DOHH2 (cell line): ENCODE data around the gene RAPGEF1.
A peak's percentile ranks its signal among the peaks of the same experiment; 100 is the strongest.

Experiments
- H3F3A ChIP-seq: fragments of 200-600 bp; sonication (generic), shearing (Covaris generic); 2 replicates; pipeline ENCODE4 v1.6.0; 2016; ENCODE audit warnings: antibody characterized with exemption, mild to moderate bottlenecking; ENCODE audit not compliant: control insufficient read depth, insufficient read depth
- H3K27ac ChIP-seq: fragments of 200-600 bp; sonication (generic); 2 replicates; pipeline ENCODE4 v1.5.1; 2014; ENCODE audit warnings: low read depth, mild to moderate bottlenecking, low read length, moderate library complexity
- H3K27me3 ChIP-seq: fragments of 200-600 bp; sonication (generic); 2 replicates; pipeline ENCODE4 v1.6.1; 2014; ENCODE audit warnings: mild to moderate bottlenecking, low read length, mixed read lengths; ENCODE audit not compliant: control insufficient read depth
- H3K36me3 ChIP-seq: fragments of 200-600 bp; sonication (generic); 2 replicates; pipeline ENCODE4 v1.6.1; 2014; ENCODE audit warnings: mild to moderate bottlenecking, low read length, moderate library complexity, mixed read lengths; ENCODE audit not compliant: control insufficient read depth
- H3K4me1 ChIP-seq: fragments of 200-600 bp; sonication (generic); 2 replicates; pipeline ENCODE4 v1.6.1; 2014; ENCODE audit warnings: mild to moderate bottlenecking, low read length, mixed read lengths; ENCODE audit not compliant: control insufficient read depth
- H3K4me2 ChIP-seq: fragments of 200-600 bp; sonication (generic); 2 replicates; pipeline ENCODE4 v1.6.0; 2014; ENCODE audit warnings: mild to moderate bottlenecking, low read length, moderate library complexity
- H3K4me3 ChIP-seq: fragments of 200-600 bp; sonication (generic); 2 replicates; pipeline ENCODE4 v1.5.1; 2014; ENCODE audit warnings: mild to moderate bottlenecking, low read length, mixed read lengths
- H3K79me2 ChIP-seq: fragments of 200-600 bp; sonication (generic); 2 replicates; pipeline ENCODE4 v1.6.1; 2014; ENCODE audit warnings: mild to moderate bottlenecking, low read length, mixed read lengths; ENCODE audit not compliant: control insufficient read depth
- H3K9me2 ChIP-seq: fragments of 200-600 bp; sonication (generic); replicated peaks from 2 replicates; pipeline ENCODE4 v1.6.1; 2014; ENCODE audit warnings: mild to moderate bottlenecking, low read length, mixed read lengths; ENCODE audit not compliant: control insufficient read depth
- H3K9me3 ChIP-seq: fragments of 200-600 bp; sonication (generic); 2 replicates; pipeline ENCODE4 v1.6.1; 2014; ENCODE audit warnings: antibody characterized with exemption, low read length, mixed read lengths; ENCODE audit not compliant: control insufficient read depth, insufficient read depth
- H4K20me1 ChIP-seq: fragments of 200-600 bp; sonication (generic); 2 replicates; pipeline ENCODE4 v1.6.0; 2014; ENCODE audit warnings: low read depth, mild to moderate bottlenecking, antibody characterized with exemption, low read length, moderate library complexity; ENCODE audit not compliant: control insufficient read depth, insufficient read depth
- EZH2phosphoT487 ChIP-seq: fragments of 200-600 bp; sonication (generic); IDR thresholded peaks from 2 replicates; pipeline ENCODE4 v1.6.1; 2017; ENCODE audit warnings: borderline replicate concordance, mild to moderate bottlenecking, antibody characterized with exemption, low read length, moderate library complexity, mixed read lengths
- TF ChIP-seq, protein P1 (sequence below): fragments of 200-600 bp; sonication (generic); IDR thresholded peaks from one replicate; pipeline ENCODE4 v1.5.1; 2014; ENCODE audit warnings: antibody characterized with exemption, mild to moderate bottlenecking, low read depth, low read length; ENCODE audit not compliant: poor library complexity, severe bottlenecking

RAPGEF1 gene

GRCh38 chr9:131692612-131693562 is 47.0 kb downstream of the RAPGEF1 start:
- Histone ChIP-seq H3K4me2 (peak overlapping the region; percentile 28), H3K4me1 (peaks cover 80% of the 10 kb centered on the region), H3K27ac (no peak overlapping the region), H3K9me3 (no peaks in the 10 kb centered on the region), H3K79me2 (peaks cover 96% of the 10 kb centered on the region), H3K4me3 (0 out of 2 replicates have a peak overlapping the region, but pooled peaks have one; percentile 1), H3K9me2 (no peaks in the 10 kb centered on the region), H3K27me3 (no peaks in the 10 kb centered on the region), H3F3A (no peaks in the 10 kb centered on the region), H4K20me1 (peaks cover 14% of the 10 kb centered on the region), H3K36me3 (peaks cover 6% of the 10 kb centered on the region; the same call in 1 of the 2 replicates)
- TF ChIP-seq EZH2phosphoT487, result no peak

DNA sequence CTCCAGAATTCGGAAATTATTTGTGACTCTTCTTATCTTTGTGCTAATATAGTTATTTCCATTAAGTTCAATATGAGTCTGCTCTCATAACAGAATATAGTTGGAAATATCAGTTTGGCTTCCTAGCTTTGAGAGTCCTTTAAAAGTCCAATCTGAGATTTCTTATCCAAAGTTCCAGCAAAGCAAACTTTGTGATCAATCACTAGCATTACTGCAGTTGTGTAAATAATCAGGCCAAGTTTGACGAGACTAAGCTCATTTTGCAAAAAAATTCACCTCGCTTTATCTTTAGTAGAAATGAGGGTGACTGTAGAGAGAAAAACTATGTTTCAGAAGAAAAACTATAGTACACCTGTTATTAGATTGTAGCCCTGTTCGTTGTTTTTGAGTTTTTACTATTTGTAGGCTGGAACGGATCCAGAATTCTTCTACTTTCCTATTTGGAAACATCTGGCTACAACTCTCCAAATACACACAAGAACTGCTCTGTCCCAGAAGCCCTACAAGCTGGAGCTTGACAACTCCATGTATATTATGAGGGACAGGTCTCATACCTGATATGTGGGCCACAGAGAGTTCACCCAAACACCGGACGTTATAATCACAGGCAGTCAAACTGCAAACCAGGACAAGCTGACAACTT is 47.8 kb downstream of the RAPGEF1 start:
- H3K27me3 ChIP-seq, result no peaks in the 10 kb centered on the region
- peaks cover 14% of the 10 kb centered on the region for H4K20me1 ChIP-seq
- H3K79me2 ChIP-seq, result peaks cover 96% of the 10 kb centered on the region
- H3K9me2 ChIP-seq, result no peaks in the 10 kb centered on the region
- H3K4me3 ChIP-seq, result 0 out of 2 replicates have a peak overlapping the region, but pooled peaks have one; percentile 1
- H3K4me1 ChIP-seq, result peaks cover 80% of the 10 kb centered on the region
- H3K27ac ChIP-seq, result no peak overlapping the region
- no peak for TF ChIP-seq EZH2phosphoT487
- TF ChIP-seq, protein P1, sequence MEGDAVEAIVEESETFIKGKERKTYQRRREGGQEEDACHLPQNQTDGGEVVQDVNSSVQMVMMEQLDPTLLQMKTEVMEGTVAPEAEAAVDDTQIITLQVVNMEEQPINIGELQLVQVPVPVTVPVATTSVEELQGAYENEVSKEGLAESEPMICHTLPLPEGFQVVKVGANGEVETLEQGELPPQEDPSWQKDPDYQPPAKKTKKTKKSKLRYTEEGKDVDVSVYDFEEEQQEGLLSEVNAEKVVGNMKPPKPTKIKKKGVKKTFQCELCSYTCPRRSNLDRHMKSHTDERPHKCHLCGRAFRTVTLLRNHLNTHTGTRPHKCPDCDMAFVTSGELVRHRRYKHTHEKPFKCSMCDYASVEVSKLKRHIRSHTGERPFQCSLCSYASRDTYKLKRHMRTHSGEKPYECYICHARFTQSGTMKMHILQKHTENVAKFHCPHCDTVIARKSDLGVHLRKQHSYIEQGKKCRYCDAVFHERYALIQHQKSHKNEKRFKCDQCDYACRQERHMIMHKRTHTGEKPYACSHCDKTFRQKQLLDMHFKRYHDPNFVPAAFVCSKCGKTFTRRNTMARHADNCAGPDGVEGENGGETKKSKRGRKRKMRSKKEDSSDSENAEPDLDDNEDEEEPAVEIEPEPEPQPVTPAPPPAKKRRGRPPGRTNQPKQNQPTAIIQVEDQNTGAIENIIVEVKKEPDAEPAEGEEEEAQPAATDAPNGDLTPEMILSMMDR, result no peak
- H3K4me2 ChIP-seq, result peak overlapping the region; percentile 28; the same call in 1 of the 2 replicates
- H3F3A ChIP-seq, result no peaks in the 10 kb centered on the region
- no peaks in the 10 kb centered on the region for H3K9me3 ChIP-seq
- peaks cover 6% of the 10 kb centered on the region; the same call in 1 of the 2 replicates for H3K36me3 ChIP-seq

DNA sequence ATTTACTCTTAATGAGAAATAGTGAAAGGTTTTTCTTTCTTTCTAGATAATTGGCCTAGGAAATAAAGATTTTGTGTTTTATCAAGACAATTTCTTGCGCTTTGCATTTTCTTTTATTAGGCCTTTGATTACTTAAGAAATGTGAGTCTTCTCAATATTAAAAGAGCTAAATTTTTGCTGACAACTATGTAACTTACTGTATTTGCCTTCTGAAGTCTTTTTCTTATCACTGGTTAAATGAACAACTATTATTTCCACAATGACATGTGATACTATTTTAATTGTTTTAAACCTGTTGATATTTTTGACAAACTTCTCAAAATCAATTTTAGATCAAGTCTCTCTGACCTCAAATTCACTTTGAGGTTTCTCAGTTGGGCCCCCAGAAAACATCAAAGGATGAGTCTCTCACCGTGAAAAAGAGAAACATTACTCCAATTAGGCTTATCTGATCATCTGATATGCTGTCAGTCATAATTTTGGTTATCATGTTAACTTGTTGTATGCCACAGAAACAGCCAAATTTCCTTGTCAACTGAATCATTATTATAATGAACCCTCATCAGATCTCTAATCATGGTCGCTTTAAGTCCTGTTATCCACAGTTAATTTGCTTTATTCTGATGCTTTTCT is 48.8 kb downstream of the RAPGEF1 start:
- Histone ChIP-seq H4K20me1 (peaks cover 14% of the 10 kb centered on the region), H3K4me1 (peaks cover 80% of the 10 kb centered on the region), H3K4me3 (no peak overlapping the region), H3K27me3 (no peaks in the 10 kb centered on the region), H3F3A (no peaks in the 10 kb centered on the region), H3K27ac (no peak overlapping the region), H3K9me3 (no peaks in the 10 kb centered on the region), H3K9me2 (no peaks in the 10 kb centered on the region), H3K79me2 (peaks cover 96% of the 10 kb centered on the region), H3K4me2 (peak overlapping the region; percentile 31), H3K36me3 (peaks cover 11% of the 10 kb centered on the region; the same call in 1 of the 2 replicates)
- no peak for TF ChIP-seq EZH2phosphoT487
- TF ChIP-seq, protein P1, result no peak
